ENCODE results near the gene DAB1.

The DAB1 gene

GRCh38 chr1:57019236-57019839 is 404.5 kb downstream of the DAB1 start:
- DNase-seq (ENCODE audit: low read depth): no peak

- DNase-seq (ENCODE audit: low read depth): no peak
Measured at GRCh38 chr1:57018119-57018518, 405.7 kb downstream of the DAB1 start.

DNA sequence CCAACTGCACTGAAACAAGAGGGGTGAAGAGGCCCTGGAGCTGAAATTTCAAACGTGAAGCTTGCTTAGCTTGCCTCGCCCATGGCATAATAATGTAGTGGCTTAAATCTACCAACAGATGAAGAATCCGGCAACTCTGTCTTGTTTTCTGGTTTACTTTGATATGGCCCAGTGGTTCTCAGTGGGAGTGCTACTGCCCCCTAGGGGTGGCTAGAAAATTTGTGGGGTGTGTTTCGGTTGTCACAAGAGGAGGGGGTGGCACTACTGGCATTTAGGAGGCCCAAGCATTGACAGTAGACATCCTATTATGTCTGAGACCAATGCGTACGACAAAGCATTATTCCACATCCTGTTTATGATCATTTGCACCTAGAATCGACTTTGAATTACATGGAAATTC is 406.1 kb downstream of the DAB1 start:
- no peak for DNase-seq (ENCODE audit: low read depth)

DNA sequence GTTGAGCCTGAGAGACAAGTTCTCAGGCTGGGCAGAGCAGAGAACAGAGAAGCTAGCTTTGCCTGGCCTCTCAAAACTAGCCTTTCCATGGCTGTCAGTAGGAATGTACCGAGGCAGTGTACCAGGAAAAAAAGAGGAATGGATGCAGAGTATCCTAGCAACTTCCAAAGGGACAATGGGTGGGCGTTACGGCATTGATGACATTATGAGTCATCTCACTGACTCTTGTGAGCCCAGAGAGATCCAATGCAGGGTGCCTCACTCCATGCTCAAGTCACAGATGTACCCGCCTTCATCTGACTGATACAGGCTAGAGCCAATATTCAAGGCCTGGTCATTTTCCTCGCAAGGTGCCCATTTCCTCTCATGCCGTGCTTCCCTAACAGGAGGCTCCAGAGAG is 406.7 kb downstream of the DAB1 start:
- peak; percentile 5 for DNase-seq (ENCODE audit: low read depth)

- DNase-seq (ENCODE audit: low read depth): no peak
Measured at GRCh38 chr1:57015071-57015470, 408.8 kb downstream of the DAB1 start.

GRCh38 chr1:57013522-57013921 is 410.3 kb downstream of the DAB1 start:
- DNase-seq (ENCODE audit: low read depth): no peak

DNA sequence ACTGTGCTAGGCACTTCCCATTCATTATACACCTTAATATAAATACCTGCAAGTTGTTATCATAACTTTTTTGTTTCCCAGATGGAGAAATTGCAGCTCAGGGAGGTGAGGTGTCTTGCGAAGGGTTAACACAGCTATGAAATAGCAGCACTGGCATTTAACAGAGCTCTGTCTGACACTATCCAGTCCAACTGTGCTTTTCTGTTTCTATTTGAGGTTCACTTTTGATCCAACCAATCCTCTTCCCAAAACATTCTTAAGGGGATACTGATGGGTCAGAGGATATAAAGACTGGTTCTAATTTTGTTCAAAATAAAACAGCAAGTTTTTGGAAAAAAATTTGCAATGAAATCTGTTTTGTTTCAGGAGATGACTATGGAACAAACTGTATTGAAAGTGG is 411.5 kb downstream of the DAB1 start:
- no peak for DNase-seq (ENCODE audit: low read depth)

DNA sequence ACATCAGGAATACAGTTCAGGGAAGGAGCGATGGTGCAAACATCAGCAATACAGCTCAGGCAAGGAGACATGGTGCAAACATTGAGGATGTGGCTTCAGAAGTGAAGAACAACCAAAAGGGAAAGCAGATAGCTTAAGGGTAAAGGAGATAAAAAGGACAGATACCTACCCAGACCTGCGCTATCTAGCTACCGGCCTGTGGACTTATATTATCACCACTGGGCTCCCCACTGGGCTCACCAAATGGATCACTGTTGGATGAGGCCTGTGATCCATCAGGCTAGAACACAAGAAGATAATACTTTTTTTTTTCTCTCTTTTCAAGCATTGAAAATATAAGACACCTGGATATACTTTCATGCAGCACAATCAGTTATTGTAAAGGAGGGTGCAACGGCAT is 413.3 kb downstream of the DAB1 start:
- DNase-seq (ENCODE audit: low read depth): no peak

- DNase-seq (ENCODE audit: low read depth): peak; percentile 7
Measured at GRCh38 chr1:57007948-57008347, 415.9 kb downstream of the DAB1 start.

DNA sequence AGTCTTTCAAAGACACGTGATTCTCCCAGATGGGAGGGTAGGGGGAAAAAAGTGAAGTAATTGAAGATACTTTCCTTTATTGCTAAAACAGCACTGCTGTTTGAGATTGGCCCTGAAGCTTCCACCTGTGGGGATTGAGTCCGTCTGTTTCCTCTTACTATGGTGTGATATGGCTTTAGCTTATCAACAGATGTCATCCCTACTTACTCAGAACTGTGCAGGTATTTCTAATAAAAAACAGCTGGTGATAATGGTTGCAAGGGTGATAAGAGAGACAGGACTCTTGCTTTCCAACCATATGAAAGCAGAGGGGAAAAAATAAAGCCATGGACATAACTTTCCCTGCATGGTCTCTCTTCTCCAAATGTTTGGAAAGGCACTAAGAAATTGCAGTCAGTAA is 416.4 kb downstream of the DAB1 start:
- no peak for DNase-seq (ENCODE audit: low read depth)

- DNase-seq (ENCODE audit: low read depth): no peak
Measured at GRCh38 chr1:57003398-57004139, 420.3 kb downstream of the DAB1 start.

GRCh38 chr1:56995414-56996100 is 428.3 kb downstream of the DAB1 start:
- DNase-seq (ENCODE audit: low read depth): no peak

GRCh38 chr1:56993475-56993874 is 430.4 kb downstream of the DAB1 start:
- no peak for DNase-seq (ENCODE audit: low read depth)

GRCh38 chr1:56992318-56993125 is 431.3 kb downstream of the DAB1 start:
- no peak for DNase-seq (ENCODE audit: low read depth)

GRCh38 chr1:56991576-56991975 is 432.3 kb downstream of the DAB1 start:
- no peak for DNase-seq (ENCODE audit: low read depth)

GRCh38 chr1:56986397-56986796 is 437.5 kb downstream of the DAB1 start:
- no peak for DNase-seq (ENCODE audit: low read depth)

DNA sequence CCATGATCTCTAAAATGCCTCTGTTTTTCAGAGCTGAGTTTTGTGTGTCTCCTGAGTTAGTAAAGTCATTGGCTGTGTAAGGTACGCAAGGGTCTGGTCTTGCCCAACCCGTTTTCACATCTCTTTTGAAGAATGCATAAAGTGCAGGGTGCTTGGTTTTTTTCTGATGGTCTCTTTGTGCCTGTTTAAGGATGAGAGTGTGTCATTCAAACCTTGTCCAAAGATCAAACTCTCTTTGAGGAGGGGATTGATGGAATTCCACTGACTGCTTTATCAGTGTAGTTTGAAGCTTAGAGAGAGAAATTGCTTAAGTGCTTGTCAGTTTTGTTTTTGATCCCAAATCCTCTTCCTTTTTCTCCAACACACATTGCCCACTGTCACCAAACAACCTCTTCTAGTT is 438.0 kb downstream of the DAB1 start:
- no peak for DNase-seq (ENCODE audit: low read depth)

DNA sequence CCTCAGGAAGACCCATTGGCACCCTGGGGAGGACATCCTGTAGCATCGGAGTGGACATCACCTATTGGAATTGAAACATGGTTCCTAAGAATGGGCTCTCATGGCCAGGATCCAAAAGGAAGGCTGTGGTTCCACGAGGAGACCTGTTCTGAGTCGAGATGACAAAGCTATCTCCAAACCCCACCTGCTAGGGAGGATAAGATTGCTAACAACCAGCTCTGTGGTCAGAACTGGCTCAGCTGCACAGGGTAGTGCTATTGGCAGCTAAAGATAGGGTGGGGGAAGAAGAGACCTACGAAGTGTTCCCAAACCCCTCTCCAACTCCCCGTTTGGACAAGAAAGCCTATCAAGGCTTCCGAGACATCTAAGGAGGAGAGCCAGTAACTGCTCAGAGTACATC is 440.4 kb downstream of the DAB1 start:
- no peak for DNase-seq (ENCODE audit: low read depth)

GRCh38 chr1:56979986-56980755 is 443.7 kb downstream of the DAB1 start:
- DNase-seq (ENCODE audit: low read depth): no peak

DNA sequence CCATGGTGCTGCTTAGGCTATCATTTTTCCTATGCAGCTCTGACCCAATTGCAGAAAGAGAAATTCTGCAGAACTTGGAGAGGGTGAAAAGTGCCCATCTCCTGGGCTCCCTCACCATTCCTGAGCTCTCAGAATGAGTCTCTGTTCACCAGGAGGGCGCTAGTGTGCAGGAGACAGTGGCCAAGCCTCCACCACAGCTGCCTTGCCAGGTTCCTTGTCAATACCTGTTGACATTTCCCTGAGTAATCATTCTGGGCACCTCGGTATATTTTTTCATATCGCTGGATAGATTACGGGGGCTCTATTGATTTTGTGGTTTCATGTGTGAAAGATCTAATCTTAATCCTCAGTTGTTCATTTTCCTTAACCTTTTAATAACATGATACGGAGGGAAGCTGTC is 445.0 kb downstream of the DAB1 start:
- no peak for DNase-seq (ENCODE audit: low read depth)

DNA sequence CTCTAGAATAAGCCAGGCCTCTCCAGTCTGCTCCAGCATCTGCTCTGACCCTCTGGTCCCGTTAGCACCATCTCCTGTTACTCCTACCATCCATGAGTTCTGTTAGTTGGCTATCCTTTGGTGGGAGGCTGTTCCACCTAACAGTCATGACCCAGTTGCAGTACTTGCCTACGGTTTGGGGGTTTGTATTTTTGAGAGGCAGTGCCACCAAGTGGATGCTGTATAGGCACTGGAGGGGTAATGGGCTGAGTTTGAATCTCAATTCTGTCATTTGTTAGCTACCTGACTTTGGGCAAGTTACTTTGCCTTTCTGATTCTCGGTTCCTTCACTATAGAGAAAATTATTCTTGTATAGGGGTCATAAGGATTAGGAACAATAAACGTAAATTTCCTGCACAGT is 445.9 kb downstream of the DAB1 start:
- DNase-seq (ENCODE audit: low read depth): no peak

DNA sequence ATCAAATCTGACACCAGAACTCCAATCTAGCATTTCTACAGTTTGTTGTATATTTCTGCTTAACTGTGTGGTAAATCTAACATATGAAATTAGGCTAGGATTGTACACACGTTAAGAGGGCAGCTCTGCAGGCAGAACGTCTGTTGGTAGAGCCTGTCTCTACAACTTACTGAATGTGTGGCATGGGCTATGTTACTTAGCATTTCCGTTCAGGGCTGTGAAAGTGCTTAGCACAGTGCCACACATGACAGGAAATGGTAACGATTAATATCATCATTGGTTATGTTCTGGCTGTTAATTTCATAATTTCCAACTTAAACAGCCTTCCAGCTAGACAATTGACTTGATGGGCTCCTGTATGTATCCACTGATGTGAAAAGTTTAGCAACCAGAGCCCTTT is 448.4 kb downstream of the DAB1 start:
- no peak for DNase-seq (ENCODE audit: low read depth)
